Tibial artery (tissue), 4 donors: ENCODE data around the gene ZNF385B.

Experiments used
- DNase-seq, 2 donors: peaks; one replicate each; pipeline ENCODE4 v3.0.0-alpha.2; 2019
- H3K27ac ChIP-seq, 2 donors: fragments of 200-600 bp; sonication (generic) in 1 of 2; 1 replicate in 1 of 2; 2 replicates in 1 of 2; pipeline ENCODE4 v1.5.1; 2018 to 2019; ENCODE audit warnings: mild to moderate bottlenecking in 1 of 2
- H3K27me3 ChIP-seq, 2 donors: fragments of 200-600 bp; sonication (generic) in 1 of 2; one replicate each; pipeline versions ENCODE4 v1.5.1 to v1.6.0; 2016 to 2019
- H3K36me3 ChIP-seq, 3 donors: fragments of 200-600 bp; sonication (generic) in 2 of 3; one replicate each; pipeline ENCODE4 v1.5.1; 2016 to 2019; ENCODE audit warnings: mild to moderate bottlenecking in 2 of 3
- H3K4me1 ChIP-seq, 4 donors: fragments of 200-600 bp; sonication (generic) in 2 of 4; 1 replicate in 3 of 4; 2 replicates in 1 of 4; pipeline ENCODE4 v1.5.1; 2016 to 2019
- H3K4me3 ChIP-seq, 2 donors: fragments of 200-600 bp; sonication (generic) in 1 of 2; 1 replicate in 1 of 2; 2 replicates in 1 of 2; pipeline ENCODE4 v1.5.1; 2018 to 2019; ENCODE audit warnings: mild to moderate bottlenecking in 2 of 2
- H3K9me3 ChIP-seq, 3 donors: fragments of 200-600 bp; sonication (generic) in 1 of 3; one replicate each; pipeline ENCODE4 v1.5.1; 2016 to 2019
- intact Hi-C: fragments of 100-400 bp; cut with DNase I; formaldehyde crosslinking; loops from one replicate; pipeline ENCODE4 v1.15.0; 2023; ENCODE audit warnings: low total_unique reads
- TF ChIP-seq, protein P1 (sequence below), 2 experiments: fragments of 200-600 bp in 1 of 2; fragments of 450-650 bp in 1 of 2; IDR thresholded peaks; one replicate each; pipeline ENCODE4 v1.5.1; 2017 to 2019; ENCODE audit warnings: antibody characterized with exemption in 2 of 2, mild to moderate bottlenecking in 1 of 2, moderate library complexity in 1 of 2

ZNF385B gene

GRCh38 chr2:179574061-179574519, 287.3 kb downstream of the ZNF385B start:
- no peaks in the 10 kb centered on the region for H3K36me3 ChIP-seq
- H3K4me3 ChIP-seq, result no peak overlapping the region
- intact Hi-C loops, result no loop called here
- no peak for DNase-seq
- H3K4me1 ChIP-seq, result peaks cover 0 to 12% (median 0%) of the 10 kb centered on the region in 4 donors
- no peak overlapping the region for H3K27ac ChIP-seq
- H3K9me3 ChIP-seq, result no peaks in the 10 kb centered on the region
- H3K27me3 ChIP-seq, result no peaks in the 10 kb centered on the region
- TF ChIP-seq, protein P1, sequence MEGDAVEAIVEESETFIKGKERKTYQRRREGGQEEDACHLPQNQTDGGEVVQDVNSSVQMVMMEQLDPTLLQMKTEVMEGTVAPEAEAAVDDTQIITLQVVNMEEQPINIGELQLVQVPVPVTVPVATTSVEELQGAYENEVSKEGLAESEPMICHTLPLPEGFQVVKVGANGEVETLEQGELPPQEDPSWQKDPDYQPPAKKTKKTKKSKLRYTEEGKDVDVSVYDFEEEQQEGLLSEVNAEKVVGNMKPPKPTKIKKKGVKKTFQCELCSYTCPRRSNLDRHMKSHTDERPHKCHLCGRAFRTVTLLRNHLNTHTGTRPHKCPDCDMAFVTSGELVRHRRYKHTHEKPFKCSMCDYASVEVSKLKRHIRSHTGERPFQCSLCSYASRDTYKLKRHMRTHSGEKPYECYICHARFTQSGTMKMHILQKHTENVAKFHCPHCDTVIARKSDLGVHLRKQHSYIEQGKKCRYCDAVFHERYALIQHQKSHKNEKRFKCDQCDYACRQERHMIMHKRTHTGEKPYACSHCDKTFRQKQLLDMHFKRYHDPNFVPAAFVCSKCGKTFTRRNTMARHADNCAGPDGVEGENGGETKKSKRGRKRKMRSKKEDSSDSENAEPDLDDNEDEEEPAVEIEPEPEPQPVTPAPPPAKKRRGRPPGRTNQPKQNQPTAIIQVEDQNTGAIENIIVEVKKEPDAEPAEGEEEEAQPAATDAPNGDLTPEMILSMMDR (IDR thresholded peaks at IDR 0.05), result no peak

DNA sequence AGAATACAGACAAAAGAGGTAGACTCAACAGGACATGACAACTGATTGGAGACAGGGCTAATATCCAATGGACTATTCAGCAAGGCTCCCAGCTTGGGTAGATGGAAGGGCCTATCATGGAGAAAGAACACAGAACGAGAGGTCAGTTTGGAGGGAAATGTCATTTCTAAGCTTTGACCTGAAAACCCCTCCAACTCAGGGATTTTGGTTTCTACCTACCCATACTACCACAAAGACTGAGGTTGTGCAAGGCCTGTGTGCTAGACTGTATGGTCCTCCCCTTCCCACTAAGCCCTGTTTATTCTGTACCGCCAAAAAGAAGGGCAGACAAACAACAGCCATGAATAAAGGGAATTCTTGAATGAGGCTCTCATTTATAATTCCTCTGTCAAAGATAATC, 288.9 kb downstream of the ZNF385B start:
- no peak for DNase-seq
- Histone ChIP-seq H3K27ac (no peak overlapping the region), H3K9me3 (no peaks in the 10 kb centered on the region), H3K36me3 (no peaks in the 10 kb centered on the region), H3K27me3 (no peaks in the 10 kb centered on the region), H3K4me1 (peaks cover 0 to 12% (median 0%) of the 10 kb centered on the region in 4 donors), H3K4me3 (no peak overlapping the region)
- intact Hi-C loops, result no loop called here
- TF ChIP-seq, protein P1 (IDR thresholded peaks at IDR 0.05), result no peak

GRCh38 chr2:179571721-179572120, 289.7 kb downstream of the ZNF385B start:
- H3K9me3 ChIP-seq, result no peaks in the 10 kb centered on the region
- peaks cover 0 to 12% (median 0%) of the 10 kb centered on the region in 4 donors for H3K4me1 ChIP-seq
- H3K27ac ChIP-seq, result no peak overlapping the region
- TF ChIP-seq, protein P1 (IDR thresholded peaks at IDR 0.05), result no peak
- H3K4me3 ChIP-seq, result no peak overlapping the region
- intact Hi-C loops, result no loop called here
- no peak for DNase-seq
- H3K36me3 ChIP-seq, result no peaks in the 10 kb centered on the region
- no peaks in the 10 kb centered on the region for H3K27me3 ChIP-seq

- H3K27me3 ChIP-seq, result no peaks in the 10 kb centered on the region
- H3K4me3 ChIP-seq, result no peak overlapping the region
- no peaks in the 10 kb centered on the region for H3K9me3 ChIP-seq
- no peaks in the 10 kb centered on the region for H3K36me3 ChIP-seq
- H3K27ac ChIP-seq, result no peak overlapping the region
- intact Hi-C loops, result no loop called here
- H3K4me1 ChIP-seq, result peaks cover 0 to 12% (median 0%) of the 10 kb centered on the region in 4 donors
- DNase-seq, result no peak
- TF ChIP-seq, protein P1 (IDR thresholded peaks at IDR 0.05), result no peak
Measured at GRCh38 chr2:179571252-179571651, 290.2 kb downstream of the ZNF385B start.

DNA sequence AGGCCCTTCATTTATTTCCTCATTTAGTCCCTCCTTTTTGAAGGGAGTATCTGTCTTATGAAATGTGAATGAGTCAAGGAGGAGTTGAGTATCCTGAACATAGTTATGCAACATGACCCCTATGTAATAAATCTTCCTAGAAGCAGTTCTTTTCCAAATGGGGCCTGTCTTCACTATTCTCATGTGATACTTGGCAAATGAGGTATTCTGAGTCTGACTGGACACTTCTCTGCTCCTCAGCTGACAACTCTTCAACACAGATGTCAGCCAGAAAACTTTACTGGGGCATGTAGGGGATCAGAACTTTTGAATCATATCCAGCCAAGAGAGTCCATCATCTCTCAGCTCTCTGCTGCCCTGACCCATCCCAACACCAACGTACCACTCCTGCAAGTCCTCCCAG, 291.6 kb downstream of the ZNF385B start:
- no peaks in the 10 kb centered on the region for H3K9me3 ChIP-seq
- peaks cover 0 to 11% (median 0%) of the 10 kb centered on the region in 4 donors for H3K4me1 ChIP-seq
- H3K27me3 ChIP-seq, result no peaks in the 10 kb centered on the region
- H3K27ac ChIP-seq, result no peak overlapping the region
- DNase-seq, result peak in 1 of 2 donors; percentile 48
- H3K4me3 ChIP-seq, result no peak overlapping the region
- intact Hi-C loops, result no loop called here
- no peaks in the 10 kb centered on the region for H3K36me3 ChIP-seq
- TF ChIP-seq, protein P1 (IDR thresholded peaks at IDR 0.05), result no peak

DNA sequence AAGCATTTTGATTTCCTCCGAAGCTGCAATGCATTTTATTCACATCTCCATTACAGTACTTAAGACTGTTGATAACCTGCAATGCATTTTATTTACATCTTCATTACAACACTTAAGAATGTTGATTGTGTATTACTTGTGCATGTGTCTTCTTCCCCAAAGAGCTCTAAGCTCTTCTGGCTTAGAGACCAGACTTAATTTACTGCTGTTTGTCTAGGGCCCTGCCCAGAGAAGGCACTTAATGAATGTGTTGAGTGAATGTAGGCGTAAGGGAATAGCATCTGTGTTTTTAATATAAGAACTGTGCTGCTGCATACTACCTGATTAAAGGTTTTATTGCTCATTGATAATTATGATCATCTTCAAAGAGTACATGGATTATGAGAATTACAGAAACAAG, 295.6 kb downstream of the ZNF385B start:
- Histone ChIP-seq H3K4me1 (peaks cover 0 to 6% (median 0%) of the 10 kb centered on the region in 4 donors), H3K4me3 (no peak overlapping the region), H3K9me3 (no peaks in the 10 kb centered on the region), H3K27ac (no peak overlapping the region), H3K36me3 (no peaks in the 10 kb centered on the region), H3K27me3 (no peaks in the 10 kb centered on the region)
- TF ChIP-seq, protein P1 (IDR thresholded peaks at IDR 0.05), result no peak
- intact Hi-C loops, result no loop called here
- no peak for DNase-seq
